Stromal cell of bone marrow (primary cell): ENCODE results near the gene AGBL3.
"Not testable (repeated sequence)": the region's sequence is repeated elsewhere in the genome, so short reads cannot be mapped to it uniquely, and the experiment has no call there.

Source experiments
- DNase-seq: peaks from one replicate; pipeline ENCODE4 v3.0.0-alpha.2; 2012; ENCODE audit warnings: low read depth

Gene AGBL3

GRCh38 chr7:134963036-134963435, 23.3 kb upstream of the AGBL3 start:
- DNase-seq: no peak

- no peak for DNase-seq
Observed at GRCh38 chr7:134966691-134967090, 19.6 kb upstream of the AGBL3 start.

GRCh38 chr7:134968110-134968509, 18.2 kb upstream of the AGBL3 start:
- DNase-seq: no peak

GRCh38 chr7:134981645-134982044, 4.7 kb upstream of the AGBL3 start:
- DNase-seq: not testable (repeated sequence)

- no peak for DNase-seq
Observed at GRCh38 chr7:134985894-134986362, 380 bp upstream of the AGBL3 start.

GRCh38 chr7:134988161-134988560, 1.9 kb downstream of the AGBL3 start:
- DNase-seq: no peak

GRCh38 chr7:134991469-134992339, 5.4 kb downstream of the AGBL3 start:
- DNase-seq: no peak

GRCh38 chr7:134992626-134993179, 6.4 kb downstream of the AGBL3 start:
- DNase-seq: peak; percentile 49

GRCh38 chr7:134993877-134994456, 7.7 kb downstream of the AGBL3 start:
- DNase-seq: no peak

- no peak for DNase-seq
Observed at GRCh38 chr7:134995239-134996096, 9.2 kb downstream of the AGBL3 start.

- DNase-seq: no peak
Observed at GRCh38 chr7:134996097-134996550, 9.8 kb downstream of the AGBL3 start.

- no peak for DNase-seq
Observed at GRCh38 chr7:134997214-134997885, 11.0 kb downstream of the AGBL3 start.

- DNase-seq: no peak
Observed at GRCh38 chr7:134999136-134999535, 12.8 kb downstream of the AGBL3 start.

- DNase-seq: no peak
Observed at GRCh38 chr7:135001390-135002165, 15.3 kb downstream of the AGBL3 start.

GRCh38 chr7:135012229-135012628, 25.9 kb downstream of the AGBL3 start:
- no peak for DNase-seq

- DNase-seq: no peak
Observed at GRCh38 chr7:135023622-135024021, 37.3 kb downstream of the AGBL3 start.

GRCh38 chr7:135035252-135035651, 48.9 kb downstream of the AGBL3 start:
- DNase-seq: no peak

- not testable (repeated sequence) for DNase-seq
Observed at GRCh38 chr7:135067017-135067416, 80.7 kb downstream of the AGBL3 start.

GRCh38 chr7:135074096-135074495, 87.8 kb downstream of the AGBL3 start:
- no peak for DNase-seq

GRCh38 chr7:135074531-135074930, 88.2 kb downstream of the AGBL3 start:
- DNase-seq: no peak

- no peak for DNase-seq
Observed at GRCh38 chr7:135075716-135076115, 89.4 kb downstream of the AGBL3 start.
